NCI-H526 (cell line): ENCODE measurements around the gene VWA3B.

Experiments
- DNase-seq, 2 experiments: peaks; one replicate each; lab custom pipeline; 2025; lab: John Stamatoyannopoulos, UW

The VWA3B gene

GRCh38 chr2:98172150-98172765 is 85.3 kb downstream of the VWA3B start:
- DNase-seq: no peak

- DNase-seq: no peak
Observed at GRCh38 chr2:98172951-98173350, 86.0 kb downstream of the VWA3B start.

GRCh38 chr2:98175811-98176210 is 88.8 kb downstream of the VWA3B start:
- DNase-seq: peak; percentile 18 to 73

- DNase-seq: no peak
Observed at GRCh38 chr2:98177286-98177685, 90.3 kb downstream of the VWA3B start.

GRCh38 chr2:98177986-98178385 is 91.0 kb downstream of the VWA3B start:
- DNase-seq: no peak

GRCh38 chr2:98180456-98180855 is 93.5 kb downstream of the VWA3B start:
- DNase-seq: no peak

- no peak for DNase-seq
Observed at GRCh38 chr2:98181346-98181745, 94.4 kb downstream of the VWA3B start.

GRCh38 chr2:98185801-98186200 is 98.8 kb downstream of the VWA3B start:
- no peak for DNase-seq

- no peak for DNase-seq
Observed at GRCh38 chr2:98187194-98187593, 100.2 kb downstream of the VWA3B start.

GRCh38 chr2:98188351-98189046 is 101.5 kb downstream of the VWA3B start:
- DNase-seq: no peak

GRCh38 chr2:98191883-98192282 is 104.9 kb downstream of the VWA3B start:
- DNase-seq: no peak

- no peak for DNase-seq
Observed at GRCh38 chr2:98201576-98201975, 114.6 kb downstream of the VWA3B start.

GRCh38 chr2:98205889-98206288 is 118.9 kb downstream of the VWA3B start:
- DNase-seq: no peak

- DNase-seq: peak; percentile 92 to 93
Observed at GRCh38 chr2:98212092-98213000, 125.4 kb downstream of the VWA3B start.

- DNase-seq: no peak
Observed at GRCh38 chr2:98216616-98217015, 129.6 kb downstream of the VWA3B start.

GRCh38 chr2:98219152-98219551 is 132.2 kb downstream of the VWA3B start:
- DNase-seq: no peak

- no peak for DNase-seq
Observed at GRCh38 chr2:98233941-98234340, 147.0 kb downstream of the VWA3B start.

GRCh38 chr2:98234776-98235175 is 147.8 kb downstream of the VWA3B start:
- peak; percentile 8 to 34 for DNase-seq

GRCh38 chr2:98236935-98237334 is 150.0 kb downstream of the VWA3B start:
- DNase-seq: no peak

GRCh38 chr2:98240786-98241398 is 153.9 kb downstream of the VWA3B start:
- DNase-seq: no peak

GRCh38 chr2:98241592-98241991 is 154.6 kb downstream of the VWA3B start:
- no peak for DNase-seq

GRCh38 chr2:98242003-98242402 is 155.0 kb downstream of the VWA3B start:
- DNase-seq: no peak
